ENCODE measurements around the gene ZNF808. TPM values are rescaled to one million over a fixed set of nuclear protein-coding genes. Genes with fewer than 3 reads are reported as not detected.
A peak's percentile ranks its signal among the peaks of the same experiment; 100 is the strongest.
"Not testable (repeated sequence)": the region's sequence is repeated elsewhere in the genome, so short reads cannot be mapped to it uniquely, and the experiment has no call there.

The ZNF808 gene
- total RNA-seq, 2 donors from 2014 or later: 34.6 to 42.5 TPM

DNA sequence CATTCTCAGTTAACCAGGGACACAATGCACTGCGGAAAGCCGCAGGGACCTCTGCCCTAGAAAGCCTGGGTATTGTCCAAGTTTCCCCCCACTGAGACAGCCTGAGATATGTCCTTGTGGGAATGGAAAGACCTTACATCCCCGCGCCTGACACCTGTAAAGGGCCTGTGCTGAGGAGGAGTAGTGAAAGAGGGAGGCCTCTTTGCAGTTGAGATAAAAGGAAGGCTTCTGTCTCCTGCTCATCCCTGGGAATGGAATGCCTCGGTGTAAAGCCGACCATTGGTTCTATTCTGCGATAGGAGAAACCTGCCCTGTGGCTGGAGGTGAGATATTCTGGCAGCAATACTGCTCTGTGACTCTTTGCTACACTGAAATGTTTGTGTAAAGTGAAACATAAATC lies 8.3 kb upstream of the ZNF808 start:
- not testable (repeated sequence) for H3K27me3 Mint-ChIP-seq; H3K9me3 Mint-ChIP-seq; ATAC-seq; DNase-seq (ENCODE audit: low spot score); H3K4me1 Mint-ChIP-seq (ENCODE audit: low read depth in 2 of 2); H3K27ac Mint-ChIP-seq; H3K4me3 Mint-ChIP-seq
- peaks cover 17% of the 10 kb centered on the region for H3K36me3 Mint-ChIP-seq

DNA sequence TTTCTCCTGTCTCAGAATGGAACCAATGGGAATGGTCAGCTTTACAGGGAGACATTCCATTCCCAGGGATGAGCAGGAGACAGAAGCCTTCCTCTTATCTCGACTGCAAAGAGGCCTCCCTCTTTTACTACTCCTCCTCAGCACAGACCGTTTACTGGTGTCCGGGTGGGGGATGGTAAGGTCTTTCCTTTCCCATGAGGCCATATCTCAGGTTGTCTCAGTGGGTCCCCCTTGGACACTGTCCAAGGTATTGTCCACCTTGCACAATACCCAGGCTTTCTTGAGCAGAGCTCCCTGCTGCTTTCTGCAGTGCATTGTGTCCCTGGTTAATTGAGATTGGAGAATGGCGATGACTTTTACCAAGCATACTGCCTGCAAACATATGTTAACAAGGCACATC lies 7.5 kb upstream of the ZNF808 start:
- H3K4me1 Mint-ChIP-seq (ENCODE audit: low read depth in 2 of 2): peaks cover 0 to 6% of the 10 kb centered on the region in 2 donors
- DNase-seq (ENCODE audit: low spot score) (no peak), ATAC-seq (no peak)
- no peaks in the 10 kb centered on the region for H3K9me3 Mint-ChIP-seq
- peaks cover 2 to 6% of the 10 kb centered on the region in 2 donors for H3K27me3 Mint-ChIP-seq
- no peak overlapping the region for H3K27ac Mint-ChIP-seq
- H3K36me3 Mint-ChIP-seq: peaks cover 13% of the 10 kb centered on the region
- H3K4me3 Mint-ChIP-seq: no peak overlapping the region

DNA sequence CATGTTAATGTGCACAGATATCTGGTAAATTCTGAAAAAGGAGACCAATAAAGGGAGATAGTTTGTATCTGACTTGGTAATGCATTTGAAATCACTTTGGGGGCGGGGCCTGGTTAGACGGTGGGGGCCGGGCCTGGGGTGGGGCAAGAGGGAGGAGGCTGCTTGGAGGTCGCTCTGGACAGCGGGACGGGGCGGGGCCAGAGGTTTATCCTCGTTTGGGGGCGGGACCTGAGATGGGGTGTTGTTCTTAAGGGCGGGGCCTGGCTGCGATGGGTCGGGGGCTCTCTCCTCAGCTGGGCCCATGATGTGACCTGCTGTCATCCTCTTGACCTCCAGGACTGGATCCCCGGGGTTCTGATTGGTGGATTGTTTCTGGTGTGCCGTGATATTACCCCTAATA lies 4.9 kb upstream of the ZNF808 start:
- H3K27ac Mint-ChIP-seq: no peak overlapping the region
- no peaks in the 10 kb centered on the region for H3K9me3 Mint-ChIP-seq
- peaks cover 8% of the 10 kb centered on the region for H3K36me3 Mint-ChIP-seq
- DNase-seq (ENCODE audit: low spot score): no peak
- ATAC-seq: no peak
- H3K27me3 Mint-ChIP-seq: peaks cover 2 to 6% of the 10 kb centered on the region in 2 donors
- H3K4me3 Mint-ChIP-seq: no peak overlapping the region
- peaks cover 0 to 12% of the 10 kb centered on the region in 2 donors for H3K4me1 Mint-ChIP-seq (ENCODE audit: low read depth in 2 of 2)

DNA sequence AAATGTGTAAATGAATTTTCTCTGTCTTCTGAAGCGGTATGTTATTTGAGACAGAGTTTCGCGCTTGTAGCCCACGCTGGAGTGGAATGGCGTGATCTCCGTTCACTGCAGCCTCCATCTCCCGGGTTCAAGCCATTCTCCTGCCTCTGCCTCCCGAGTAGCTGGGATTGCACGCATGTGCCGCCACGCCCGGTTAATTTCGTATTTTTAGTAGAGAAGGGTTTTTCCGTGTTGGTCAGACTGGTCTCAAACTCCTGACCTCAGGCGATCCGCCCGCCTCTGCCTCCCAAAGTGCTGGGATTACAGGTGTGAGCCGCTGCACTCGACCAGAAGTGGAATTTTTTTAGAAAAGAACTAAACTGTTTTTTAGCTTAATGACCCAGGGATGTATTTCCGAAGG lies 3.4 kb upstream of the ZNF808 start:
- peaks cover 18% of the 10 kb centered on the region for H3K36me3 Mint-ChIP-seq
- ATAC-seq: no peak
- H3K9me3 Mint-ChIP-seq: no peaks in the 10 kb centered on the region
- peaks cover 2 to 6% of the 10 kb centered on the region in 2 donors for H3K27me3 Mint-ChIP-seq
- no peak overlapping the region for H3K4me3 Mint-ChIP-seq
- no peak for DNase-seq (ENCODE audit: low spot score)
- no peak overlapping the region for H3K27ac Mint-ChIP-seq
- peaks cover 11 to 17% of the 10 kb centered on the region in 2 donors for H3K4me1 Mint-ChIP-seq (ENCODE audit: low read depth in 2 of 2)

DNA sequence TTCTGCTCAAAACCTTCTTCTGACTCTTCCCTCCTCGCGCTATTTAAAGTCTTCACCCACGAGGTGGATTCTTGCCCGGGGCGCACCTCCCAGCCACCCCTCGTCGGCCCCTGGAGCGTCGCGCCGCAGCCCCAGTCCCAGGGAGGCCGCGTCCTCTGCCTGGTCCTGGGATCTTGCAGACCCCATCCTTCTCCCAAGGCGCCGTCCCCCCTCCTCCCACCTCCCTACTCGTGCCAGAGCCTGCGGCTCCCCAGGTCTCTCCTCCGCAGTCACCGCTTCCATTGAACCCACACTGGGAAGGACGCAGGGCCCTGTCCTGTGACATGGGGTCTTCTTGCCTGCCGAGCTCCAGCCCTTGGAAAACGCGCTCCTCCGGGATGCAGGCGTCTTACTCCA lies 486 bp downstream of the ZNF808 start:
- peaks cover 12 to 18% of the 10 kb centered on the region in 2 donors for H3K4me1 Mint-ChIP-seq (ENCODE audit: low read depth in 2 of 2)
- peak overlapping the region; percentile 84 to 87 for H3K27ac Mint-ChIP-seq
- peak overlapping the region; percentile 90 for H3K4me3 Mint-ChIP-seq
- ATAC-seq: peak; percentile 4 to 22
- no peaks in the 10 kb centered on the region for H3K27me3 Mint-ChIP-seq
- H3K9me3 Mint-ChIP-seq: no peaks in the 10 kb centered on the region
- no peak for DNase-seq (ENCODE audit: low spot score)
- H3K36me3 Mint-ChIP-seq: peaks cover 14% of the 10 kb centered on the region

DNA sequence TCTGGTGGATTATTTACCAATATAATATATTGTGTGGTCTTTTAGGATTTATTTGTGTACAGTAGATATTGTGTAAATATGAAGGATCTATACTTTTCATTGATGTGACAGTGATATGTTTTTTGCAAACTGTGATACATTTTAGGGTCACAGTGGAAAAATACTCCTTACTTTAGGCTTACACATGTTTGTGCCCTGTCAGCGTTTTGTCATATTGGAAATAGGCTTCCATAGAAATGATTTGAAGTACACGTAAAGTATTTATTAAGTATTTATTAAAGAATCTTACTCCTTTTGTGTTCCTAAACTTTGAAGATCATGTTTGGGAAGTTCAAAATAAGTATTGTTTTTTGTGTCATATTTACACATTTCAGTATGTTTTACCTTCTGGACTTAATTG lies 5.0 kb downstream of the ZNF808 start:
- H3K4me1 Mint-ChIP-seq (ENCODE audit: low read depth in 2 of 2): peaks cover 29 to 34% of the 10 kb centered on the region in 2 donors
- no peak overlapping the region for H3K4me3 Mint-ChIP-seq
- H3K36me3 Mint-ChIP-seq: peaks cover 29% of the 10 kb centered on the region

DNA sequence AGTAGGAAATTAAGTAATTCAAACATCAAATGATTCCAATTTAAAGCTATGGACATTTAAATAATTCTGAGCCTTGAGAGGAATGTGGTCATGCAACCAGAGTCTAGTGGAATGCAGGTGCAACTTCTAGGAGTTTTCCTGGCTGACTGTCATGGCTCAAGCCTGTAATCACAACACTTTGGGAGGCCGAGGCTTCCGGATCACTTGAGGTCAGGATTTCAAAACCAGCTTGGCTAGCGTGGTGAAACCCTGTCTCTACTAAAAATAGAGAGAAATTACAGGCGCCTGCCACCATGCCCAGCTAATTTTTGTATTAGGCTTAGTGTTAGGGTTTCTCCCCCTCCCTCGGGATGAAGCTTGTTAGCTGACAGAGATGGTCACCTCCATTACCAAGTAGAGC lies 6.4 kb downstream of the ZNF808 start:
- Mint-ChIP-seq H3K27ac (no peak overlapping the region), H3K4me1 (ENCODE audit: low read depth in 2 of 2) (peaks cover 26 to 31% of the 10 kb centered on the region in 2 donors), H3K27me3 (no peaks in the 10 kb centered on the region), H3K36me3 (peaks cover 26% of the 10 kb centered on the region), H3K9me3 (no peaks in the 10 kb centered on the region), H3K4me3 (peak overlapping the region; percentile 91)
- no peak for ATAC-seq
- no peak for DNase-seq (ENCODE audit: low spot score)

More for the DNA sequence above, 5.0 kb downstream of the ZNF808 start:
- no peak overlapping the region for H3K27ac Mint-ChIP-seq
- DNase-seq (ENCODE audit: low spot score) (no peak), ATAC-seq (no peak)
- no peaks in the 10 kb centered on the region for H3K9me3 Mint-ChIP-seq
- no peaks in the 10 kb centered on the region for H3K27me3 Mint-ChIP-seq

DNA sequence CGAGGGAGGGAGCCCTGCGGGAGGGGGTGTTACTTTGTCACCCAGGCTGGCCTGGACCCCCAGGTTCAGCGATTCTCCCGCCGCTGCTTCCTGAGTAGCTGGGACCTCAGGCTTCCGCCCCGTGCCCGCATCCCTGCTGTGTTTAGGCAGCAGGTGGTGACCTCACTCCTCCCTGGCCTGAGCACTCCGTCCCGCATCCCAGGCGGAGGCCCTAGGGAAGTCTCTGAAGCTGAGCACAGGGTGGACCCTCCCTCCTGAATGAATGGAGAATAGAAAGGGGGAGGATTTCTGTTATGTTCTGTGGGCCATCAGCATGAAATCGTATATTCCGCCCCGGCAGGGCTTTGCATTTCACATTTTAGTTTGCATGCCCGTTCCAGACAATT lies 7.9 kb downstream of the ZNF808 start:
- ATAC-seq; H3K27me3 Mint-ChIP-seq; DNase-seq (ENCODE audit: low spot score); H3K9me3 Mint-ChIP-seq: not testable (repeated sequence)
- peaks cover 24 to 28% of the 10 kb centered on the region in 2 donors for H3K4me1 Mint-ChIP-seq (ENCODE audit: low read depth in 2 of 2)
- peak overlapping the region; percentile 91 for H3K4me3 Mint-ChIP-seq
- peak overlapping the region; percentile 71 to 87 for H3K27ac Mint-ChIP-seq
- peaks cover 24% of the 10 kb centered on the region for H3K36me3 Mint-ChIP-seq

DNA sequence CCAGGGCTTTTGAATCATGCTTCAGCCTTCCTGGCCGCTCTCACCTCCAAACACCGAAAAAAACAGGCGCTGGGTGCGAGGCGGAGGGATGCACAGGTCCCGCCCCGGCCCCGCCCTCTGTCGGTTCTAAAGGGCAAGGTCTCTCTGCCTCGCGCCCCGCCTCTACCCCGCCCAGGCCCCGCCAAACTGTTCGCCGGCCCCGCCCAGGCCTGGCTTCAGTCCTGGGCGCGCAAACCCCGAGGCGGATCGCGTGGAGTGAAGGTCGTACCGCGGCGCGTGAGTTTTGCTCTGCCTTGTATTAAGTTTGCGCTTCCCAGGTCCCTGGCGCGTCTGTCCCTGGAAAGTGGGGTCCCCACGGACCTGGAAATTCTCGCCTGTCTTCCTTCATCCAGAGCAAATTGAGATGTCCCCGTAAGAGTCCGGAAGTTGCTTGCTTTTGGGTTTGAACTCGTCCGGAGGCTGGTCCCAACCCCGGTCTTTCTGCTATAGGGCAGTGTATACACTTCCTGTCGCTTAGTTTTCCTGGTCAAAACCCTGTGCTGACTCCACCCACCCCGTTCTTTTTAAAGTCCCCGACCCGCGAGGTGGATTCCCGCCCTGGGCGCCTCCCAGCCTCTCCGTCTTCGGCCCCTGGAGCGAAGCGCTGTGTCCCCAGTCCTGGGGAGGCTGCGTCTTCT lies 8.4 kb downstream of the ZNF808 start:
- peak overlapping the region; percentile 91 for H3K4me3 Mint-ChIP-seq
- DNase-seq (ENCODE audit: low spot score): peak; percentile 87
- H3K4me1 Mint-ChIP-seq (ENCODE audit: low read depth in 2 of 2): peaks cover 27 to 28% of the 10 kb centered on the region in 2 donors
- no peaks in the 10 kb centered on the region for H3K9me3 Mint-ChIP-seq
- peak; percentile 96 to 98 for ATAC-seq
- peaks cover 24% of the 10 kb centered on the region for H3K36me3 Mint-ChIP-seq
- no peaks in the 10 kb centered on the region for H3K27me3 Mint-ChIP-seq
- H3K27ac Mint-ChIP-seq: peak overlapping the region; percentile 87 to 90

DNA sequence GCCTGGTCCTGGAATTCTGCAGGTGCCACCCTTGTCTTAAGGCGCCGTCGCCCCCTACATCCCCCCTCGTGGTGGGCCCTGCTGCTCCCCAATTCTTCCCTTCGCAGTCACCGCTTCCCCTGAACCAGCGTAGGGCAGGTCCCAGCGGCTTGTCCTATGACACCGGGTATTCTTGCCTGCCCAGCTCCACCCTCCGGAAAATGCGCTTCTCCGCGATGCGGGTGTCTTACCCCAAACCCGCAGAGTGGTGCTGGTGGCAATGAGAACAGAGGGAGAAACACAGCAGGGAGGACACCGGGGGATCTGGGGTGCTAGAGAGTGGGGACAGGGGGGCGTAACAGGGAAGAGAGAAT lies 9.0 kb downstream of the ZNF808 start:
- no peaks in the 10 kb centered on the region for H3K9me3 Mint-ChIP-seq
- DNase-seq (ENCODE audit: low spot score): no peak
- H3K27me3 Mint-ChIP-seq: no peaks in the 10 kb centered on the region
- H3K4me1 Mint-ChIP-seq (ENCODE audit: low read depth in 2 of 2): peaks cover 27 to 28% of the 10 kb centered on the region in 2 donors
- peak; percentile 63 to 74 for ATAC-seq
- H3K4me3 Mint-ChIP-seq: peak overlapping the region; percentile 91
- H3K27ac Mint-ChIP-seq: peak overlapping the region; percentile 87 to 90
- peaks cover 24% of the 10 kb centered on the region for H3K36me3 Mint-ChIP-seq

DNA sequence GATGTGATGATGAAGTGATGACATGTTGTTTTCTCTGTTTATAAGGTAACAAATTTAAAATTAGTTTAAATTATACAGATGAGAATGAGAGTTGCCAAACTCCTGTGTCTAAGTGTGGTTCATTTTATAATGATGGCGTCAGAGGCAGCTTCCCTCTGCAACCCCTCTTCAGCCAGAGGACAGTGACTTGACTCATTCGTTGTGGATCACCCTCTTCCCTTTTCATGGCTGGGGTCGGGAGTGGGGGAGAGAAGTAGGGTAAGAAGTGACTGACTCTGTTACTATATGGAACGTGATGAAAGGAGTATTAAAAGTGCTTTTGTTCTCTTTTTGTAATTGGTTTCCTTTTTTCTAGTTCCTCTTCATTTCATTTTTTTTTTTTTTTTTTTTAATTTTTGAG lies 11.3 kb downstream of the ZNF808 start:
- not testable (repeated sequence) for H3K27me3 Mint-ChIP-seq; DNase-seq (ENCODE audit: low spot score); ATAC-seq; H3K27ac Mint-ChIP-seq; H3K4me3 Mint-ChIP-seq; H3K9me3 Mint-ChIP-seq
- H3K4me1 Mint-ChIP-seq (ENCODE audit: low read depth in 2 of 2): peaks cover 45% of the 10 kb centered on the region in 2 donors
- peaks cover 33% of the 10 kb centered on the region for H3K36me3 Mint-ChIP-seq

DNA sequence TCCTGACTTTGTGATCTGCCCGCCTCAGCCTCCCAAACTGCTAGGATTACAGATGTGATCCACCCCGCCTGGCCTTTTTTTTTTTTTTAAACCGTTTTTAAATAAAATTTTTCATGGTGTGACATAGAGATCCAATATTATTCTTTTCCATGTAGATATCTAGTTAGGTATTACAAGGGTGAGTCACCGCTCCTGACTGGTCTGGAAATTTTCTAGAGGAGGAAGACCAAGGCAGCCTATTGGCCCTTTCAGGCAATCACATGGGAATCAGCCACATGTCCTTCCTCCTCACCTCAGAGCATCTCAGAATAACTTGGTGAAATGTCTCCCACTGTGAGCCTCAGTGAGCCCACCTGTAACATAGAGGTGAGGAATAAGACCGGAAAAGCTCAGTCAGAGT lies 13.7 kb downstream of the ZNF808 start:
- H3K27me3 Mint-ChIP-seq; H3K9me3 Mint-ChIP-seq; ATAC-seq; H3K4me3 Mint-ChIP-seq; DNase-seq (ENCODE audit: low spot score): not testable (repeated sequence)
- Mint-ChIP-seq H3K4me1 (ENCODE audit: low read depth in 2 of 2) (peaks cover 35 to 44% of the 10 kb centered on the region in 2 donors), H3K36me3 (peaks cover 40% of the 10 kb centered on the region), H3K27ac (peak overlapping the region in 1 of 2 donors; percentile 63)

DNA sequence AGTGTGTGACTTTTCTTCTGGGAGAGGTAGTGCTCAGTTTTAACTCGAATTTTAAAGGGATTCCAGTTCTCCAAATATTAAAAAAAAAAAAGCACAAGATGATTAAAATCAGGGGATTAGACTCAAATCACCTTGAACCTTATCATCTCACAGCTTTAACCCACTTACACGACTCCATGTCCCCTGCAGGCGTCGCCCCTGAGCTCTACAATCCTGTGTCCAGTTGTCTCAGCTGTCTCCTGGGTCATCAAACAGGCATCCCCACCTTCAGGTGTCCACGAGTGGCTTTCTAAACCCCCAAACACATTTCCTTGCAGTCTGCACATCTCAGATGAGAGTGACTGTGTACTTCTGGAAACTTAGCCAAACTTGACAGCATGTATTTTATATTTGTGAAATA lies 14.1 kb downstream of the ZNF808 start:
- Mint-ChIP-seq H3K27ac (peak overlapping the region in 1 of 2 donors; percentile 63), H3K4me3 (no peak overlapping the region), H3K36me3 (peaks cover 37% of the 10 kb centered on the region), H3K27me3 (no peaks in the 10 kb centered on the region), H3K9me3 (peaks cover 4% of the 10 kb centered on the region), H3K4me1 (ENCODE audit: low read depth in 2 of 2) (peaks cover 31 to 39% of the 10 kb centered on the region in 2 donors)
- ATAC-seq (no peak), DNase-seq (ENCODE audit: low spot score) (no peak)

DNA sequence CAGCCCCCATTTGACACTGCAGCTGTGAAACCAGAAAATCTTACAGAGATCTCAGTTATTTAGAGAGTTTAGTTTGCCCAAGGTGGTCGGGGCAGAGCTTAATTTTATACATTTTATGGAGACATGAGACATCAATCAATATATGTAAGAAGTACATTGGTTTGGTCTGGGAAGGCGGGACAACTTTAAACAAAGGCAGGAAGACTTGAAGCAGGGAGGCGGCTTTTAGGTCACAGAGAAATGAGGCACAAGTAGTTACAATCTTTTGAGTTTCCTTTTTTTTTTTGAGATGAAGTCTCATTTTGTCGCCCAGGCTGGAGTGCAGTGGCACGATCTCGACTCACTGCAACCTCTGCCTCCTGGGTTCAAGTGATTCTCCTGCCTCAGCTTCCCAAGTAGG lies 15.1 kb downstream of the ZNF808 start:
- peaks cover 33% of the 10 kb centered on the region for H3K36me3 Mint-ChIP-seq
- H3K4me3 Mint-ChIP-seq: peak overlapping the region; percentile 79
- peaks cover 23 to 32% of the 10 kb centered on the region in 2 donors for H3K4me1 Mint-ChIP-seq (ENCODE audit: low read depth in 2 of 2)
- DNase-seq (ENCODE audit: low spot score); H3K9me3 Mint-ChIP-seq; H3K27me3 Mint-ChIP-seq: not testable (repeated sequence)
- peak overlapping the region; percentile 75 to 96 for H3K27ac Mint-ChIP-seq
- peak in 1 of 2 donors; percentile 2 for ATAC-seq
